Gastrocnemius medialis (tissue), 4 donors: ENCODE data around the gene PRDM16.

Experiments used
- CTCF ChIP-seq, 5 experiments: fragments of 450-650 bp in 3 of 5; fragments of 200-600 bp in 2 of 5; sonication (generic) in 2 of 5; IDR thresholded peaks in 4 of 5; conservative IDR thresholded peaks in 1 of 5; 1 replicate in 4 of 5; 2 replicates in 1 of 5; pipeline ENCODE4 v1.5.1; 2016 to 2019; ENCODE audit warnings: antibody characterized with exemption in 5 of 5, mild to moderate bottlenecking in 3 of 5, moderate library complexity in 3 of 5
- POLR2A ChIP-seq, 2 donors: fragments of 450-650 bp; IDR thresholded peaks; one replicate each; pipeline ENCODE4 v1.6.1; 2017; ENCODE audit warnings: antibody characterized with exemption in 2 of 2, mild to moderate bottlenecking in 2 of 2, moderate library complexity in 2 of 2

GRCh38 chr1:3430406-3430805 is 361.4 kb downstream of the PRDM16 start:
- TF ChIP-seq CTCF (IDR thresholded peaks at IDR 0.05 in 4 of 5, conservative IDR thresholded peaks at IDR 0.05 in 1 of 5) (no peak), POLR2A (IDR thresholded peaks at IDR 0.05) (no peak)
